HUES64 (cell line): ENCODE results near the gene PARD3B.

Experiments
- H3K27ac ChIP-seq: 2 replicates; pipeline ENCODE4 v1.7.0; 2013; ENCODE audit warnings: low read depth, low read length, inconsistent platforms
- H3K27me3 ChIP-seq: 2 replicates; pipeline ENCODE4 v1.6.1; 2013; ENCODE audit warnings: mild to moderate bottlenecking, low read length; ENCODE audit not compliant: insufficient read depth
- H3K36me3 ChIP-seq: 2 replicates; pipeline ENCODE4 v1.6.1; 2013; ENCODE audit warnings: mild to moderate bottlenecking, low read length; ENCODE audit not compliant: insufficient read depth
- H3K4me1 ChIP-seq: 2 replicates; pipeline ENCODE4 v1.6.1; 2013; ENCODE audit warnings: mild to moderate bottlenecking, low read length, moderate library complexity; ENCODE audit not compliant: insufficient read depth
- H3K4me3 ChIP-seq: 2 replicates; pipeline ENCODE4 v1.5.1; 2013; ENCODE audit warnings: mild to moderate bottlenecking, low read length, moderate library complexity
- H3K9ac ChIP-seq: 2 replicates; pipeline ENCODE4 v1.6.1; 2013; ENCODE audit warnings: mild to moderate bottlenecking, low read depth, low read length
- H3K9me3 ChIP-seq: 2 replicates; pipeline ENCODE4 v1.6.1; 2013; ENCODE audit warnings: low read depth, low read length; ENCODE audit not compliant: insufficient read depth
- WGBS: fragments of 150-250, 120-280 bp; methylation state at CpG from one replicate; pipeline ENCODE4 v1.1.7; 2013; ENCODE audit warnings: missing lambda C conversion rate; 5-methylcytosine and 5-hydroxymethylcytosine counted together

Gene PARD3B

DNA sequence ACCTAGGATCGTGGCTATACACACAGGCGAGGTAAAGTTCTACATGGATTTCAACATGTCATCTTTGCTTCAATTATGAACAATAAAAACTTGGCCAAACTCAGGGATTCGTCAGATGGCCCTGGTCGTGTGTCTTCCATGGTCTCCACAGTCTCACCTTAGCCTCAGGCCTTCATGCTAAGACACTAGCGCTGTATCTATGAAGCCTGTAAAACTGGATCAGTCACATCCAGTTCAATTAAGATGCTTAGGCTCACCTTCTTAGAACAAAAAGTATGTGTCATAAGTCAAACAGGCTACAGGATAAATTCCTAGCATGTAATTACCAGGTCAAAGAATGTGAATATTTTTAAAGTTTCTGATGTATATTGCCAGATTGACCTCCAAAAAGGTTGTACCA lies 1023.3 kb downstream of the PARD3B start:
- H3K9ac ChIP-seq: no peak overlapping the region
- no peak overlapping the region for H3K4me3 ChIP-seq
- H3K27me3 ChIP-seq: no peaks in the 10 kb centered on the region
- H3K36me3 ChIP-seq: no peaks in the 10 kb centered on the region
- 92% methylated on average over 5 of the region's 5 CpGs for WGBS
- H3K27ac ChIP-seq: no peak overlapping the region
- no peaks in the 10 kb centered on the region for H3K4me1 ChIP-seq
- no peaks in the 10 kb centered on the region for H3K9me3 ChIP-seq

DNA sequence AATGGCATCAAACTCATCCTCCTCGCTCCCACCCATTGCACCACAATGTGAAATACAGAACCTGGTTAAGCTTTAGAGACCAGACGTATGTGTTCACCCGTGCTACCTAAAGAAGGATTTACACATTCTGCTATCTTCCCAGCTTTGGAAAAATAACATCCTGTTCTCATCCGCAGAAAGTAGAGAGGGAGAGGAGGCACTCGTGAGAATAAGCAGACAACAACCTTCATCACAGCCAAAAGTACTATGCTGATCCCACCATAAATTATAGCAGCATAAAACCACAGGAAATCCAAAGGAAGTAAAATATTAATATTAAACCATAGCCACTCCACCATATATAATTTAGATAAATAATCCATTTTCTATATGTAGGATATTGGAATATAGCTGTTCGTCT lies 1025.4 kb downstream of the PARD3B start:
- H3K9me3 ChIP-seq: no peaks in the 10 kb centered on the region
- H3K27ac ChIP-seq: no peak overlapping the region
- no peak overlapping the region for H3K9ac ChIP-seq
- no peak overlapping the region for H3K4me3 ChIP-seq
- H3K27me3 ChIP-seq: no peaks in the 10 kb centered on the region
- H3K4me1 ChIP-seq: no peaks in the 10 kb centered on the region
- 91% methylated on average over 5 of the region's 6 CpGs for WGBS
- no peaks in the 10 kb centered on the region for H3K36me3 ChIP-seq

DNA sequence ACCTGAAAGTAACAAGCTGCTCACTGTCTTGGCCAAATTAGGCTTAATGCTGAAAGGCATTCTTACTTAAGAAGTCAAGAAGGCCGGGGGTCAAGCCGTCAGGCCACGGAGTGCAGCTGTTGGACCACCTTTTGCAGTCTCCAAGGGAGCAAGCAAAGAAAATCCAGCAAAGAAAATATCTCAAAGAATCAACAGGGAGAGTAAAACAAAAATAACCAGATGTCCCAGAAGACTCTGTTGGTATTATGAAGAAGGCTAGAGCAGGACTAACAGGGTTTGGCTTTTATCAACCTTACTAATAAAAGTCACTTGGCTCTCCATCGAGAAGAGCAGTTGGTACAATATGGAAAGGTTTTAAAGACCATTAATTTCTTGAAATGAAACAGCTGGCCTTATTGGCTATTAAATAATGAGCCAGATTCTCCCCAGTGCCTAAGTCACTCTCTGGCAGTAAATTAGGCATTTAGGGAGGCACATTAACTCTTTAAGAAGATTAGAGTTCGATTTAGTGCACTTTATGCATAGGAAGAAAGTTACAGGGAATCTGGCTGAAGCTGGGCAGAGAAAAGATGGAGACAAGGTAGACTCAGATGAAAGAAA lies 1026.2 kb downstream of the PARD3B start:
- H3K9me3 ChIP-seq: no peaks in the 10 kb centered on the region
- 90% methylated on average over 5 of the region's 5 CpGs for WGBS
- no peaks in the 10 kb centered on the region for H3K27me3 ChIP-seq
- H3K4me3 ChIP-seq: no peak overlapping the region
- no peak overlapping the region for H3K9ac ChIP-seq
- H3K36me3 ChIP-seq: no peaks in the 10 kb centered on the region
- H3K4me1 ChIP-seq: no peaks in the 10 kb centered on the region
- no peak overlapping the region for H3K27ac ChIP-seq

DNA sequence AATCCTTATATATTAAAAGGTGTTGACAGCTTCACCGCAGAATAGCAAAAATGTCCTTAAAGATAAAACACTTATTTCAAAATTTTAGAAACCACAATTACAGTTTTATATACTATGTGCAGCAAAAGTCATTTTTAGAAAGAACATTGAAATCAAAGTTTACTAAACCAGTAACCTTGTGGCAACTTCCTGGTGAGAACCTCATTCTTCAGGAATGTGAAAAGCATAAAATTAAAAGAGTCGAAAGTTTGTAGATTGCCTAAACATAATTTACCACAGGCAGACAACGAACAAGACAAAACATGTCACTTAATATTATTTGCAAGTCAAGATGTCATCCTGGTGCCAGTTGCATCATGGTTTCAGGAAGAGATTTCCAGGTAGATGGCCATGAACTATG lies 1028.7 kb downstream of the PARD3B start:
- 0 out of 2 replicates have a peak, but pooled peaks cover 3% of the 10 kb centered on the region for H3K9me3 ChIP-seq
- H3K27ac ChIP-seq: no peak overlapping the region
- H3K4me1 ChIP-seq: no peaks in the 10 kb centered on the region
- no peak overlapping the region for H3K9ac ChIP-seq
- H3K27me3 ChIP-seq: no peaks in the 10 kb centered on the region
- no peak overlapping the region for H3K4me3 ChIP-seq
- H3K36me3 ChIP-seq: no peaks in the 10 kb centered on the region
- 100% methylated on average over 2 of the region's 3 CpGs for WGBS

DNA sequence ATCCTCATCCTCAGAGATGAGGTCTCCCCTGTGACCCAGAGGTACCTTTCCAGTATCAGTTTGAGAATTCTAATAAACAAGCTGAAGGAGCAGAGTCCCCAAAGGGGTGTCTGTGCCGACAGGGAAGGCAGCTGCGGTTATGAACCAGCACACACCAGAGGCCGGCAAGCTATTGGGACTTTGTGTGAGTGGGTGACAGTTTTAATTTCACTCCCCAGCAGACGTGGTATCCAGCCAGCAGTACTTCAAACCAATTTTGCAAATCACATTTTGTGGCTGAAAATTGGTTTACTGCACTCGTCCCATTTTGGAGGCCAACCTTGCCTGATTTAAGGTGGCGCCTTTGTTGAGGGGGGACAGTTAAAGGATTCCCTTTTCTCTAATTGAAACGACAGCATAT lies 1034.1 kb downstream of the PARD3B start:
- Histone ChIP-seq H3K27me3 (no peaks in the 10 kb centered on the region), H3K9me3 (0 out of 2 replicates have a peak, but pooled peaks cover 3% of the 10 kb centered on the region), H3K4me3 (no peak overlapping the region), H3K27ac (no peak overlapping the region), H3K9ac (no peak overlapping the region), H3K4me1 (no peaks in the 10 kb centered on the region), H3K36me3 (no peaks in the 10 kb centered on the region)
- WGBS: 94% methylated on average over 7 of the region's 7 CpGs

DNA sequence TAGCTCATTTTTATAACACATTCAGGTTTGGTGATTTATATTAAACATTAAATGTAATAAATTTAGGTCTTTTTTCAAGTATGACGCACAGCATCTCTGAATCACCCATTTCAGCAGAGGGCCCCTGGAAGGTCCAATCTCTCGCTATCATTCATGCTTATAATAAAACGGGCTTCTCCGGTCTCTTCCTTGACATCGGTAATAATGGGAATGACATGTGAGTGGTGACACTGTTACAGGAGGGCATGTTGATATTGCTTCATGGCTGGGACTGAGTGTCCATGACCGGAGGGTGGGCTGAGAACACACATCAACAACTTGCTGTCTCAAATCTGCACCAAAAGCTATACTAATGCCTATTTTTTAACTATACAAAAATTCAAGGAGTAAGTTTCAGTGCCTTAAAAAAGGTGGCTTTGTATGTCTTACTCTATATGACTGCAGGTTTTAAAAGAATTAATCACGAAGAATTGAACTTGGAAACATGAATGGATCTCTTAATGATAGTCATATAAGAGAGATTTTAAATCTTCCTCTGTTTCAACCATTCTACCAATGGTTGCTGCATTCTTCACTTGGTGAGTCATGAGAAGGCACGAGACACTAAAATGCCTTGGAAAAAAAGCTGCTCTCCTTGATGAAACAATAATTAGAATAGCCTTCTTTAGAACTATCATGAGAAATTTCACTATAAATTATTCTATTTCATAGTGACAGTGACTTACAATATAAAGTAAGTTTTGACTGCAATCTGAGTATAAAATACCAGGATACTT lies 1035.1 kb downstream of the PARD3B start:
- H3K27ac ChIP-seq: no peak overlapping the region
- WGBS: 92% methylated on average over 8 of the region's 8 CpGs
- no peaks in the 10 kb centered on the region for H3K36me3 ChIP-seq
- no peak overlapping the region for H3K9ac ChIP-seq
- no peaks in the 10 kb centered on the region for H3K4me1 ChIP-seq
- H3K27me3 ChIP-seq: no peaks in the 10 kb centered on the region
- H3K9me3 ChIP-seq: 0 out of 2 replicates have a peak, but pooled peaks cover 3% of the 10 kb centered on the region
- H3K4me3 ChIP-seq: no peak overlapping the region

DNA sequence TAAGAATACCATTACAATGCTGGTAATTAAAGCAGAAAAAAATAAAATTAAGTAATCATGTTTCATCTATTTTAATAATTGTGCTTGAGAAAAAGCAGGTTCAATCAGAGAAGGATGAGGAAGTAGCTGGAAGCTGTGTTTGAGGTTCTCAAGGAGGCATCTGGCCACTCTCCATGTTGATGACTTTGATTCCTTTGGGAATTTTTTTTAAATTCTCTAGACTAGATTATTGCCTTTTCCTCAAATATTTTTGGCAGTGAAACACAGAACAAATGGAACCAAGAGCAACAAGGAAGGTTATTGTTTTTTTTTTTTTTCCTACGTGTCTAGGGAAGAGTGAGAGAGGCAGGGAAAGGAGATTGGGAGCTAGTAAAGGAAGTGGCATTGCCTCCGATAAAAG lies 1037.1 kb downstream of the PARD3B start:
- Histone ChIP-seq H3K36me3 (no peaks in the 10 kb centered on the region), H3K4me3 (no peak overlapping the region), H3K9ac (no peak overlapping the region), H3K9me3 (0 out of 2 replicates have a peak, but pooled peaks cover 2% of the 10 kb centered on the region), H3K27ac (no peak overlapping the region), H3K27me3 (no peaks in the 10 kb centered on the region), H3K4me1 (0 out of 2 replicates have a peak, but pooled peaks cover 2% of the 10 kb centered on the region)
- 87% methylated on average over 2 of the region's 2 CpGs for WGBS

DNA sequence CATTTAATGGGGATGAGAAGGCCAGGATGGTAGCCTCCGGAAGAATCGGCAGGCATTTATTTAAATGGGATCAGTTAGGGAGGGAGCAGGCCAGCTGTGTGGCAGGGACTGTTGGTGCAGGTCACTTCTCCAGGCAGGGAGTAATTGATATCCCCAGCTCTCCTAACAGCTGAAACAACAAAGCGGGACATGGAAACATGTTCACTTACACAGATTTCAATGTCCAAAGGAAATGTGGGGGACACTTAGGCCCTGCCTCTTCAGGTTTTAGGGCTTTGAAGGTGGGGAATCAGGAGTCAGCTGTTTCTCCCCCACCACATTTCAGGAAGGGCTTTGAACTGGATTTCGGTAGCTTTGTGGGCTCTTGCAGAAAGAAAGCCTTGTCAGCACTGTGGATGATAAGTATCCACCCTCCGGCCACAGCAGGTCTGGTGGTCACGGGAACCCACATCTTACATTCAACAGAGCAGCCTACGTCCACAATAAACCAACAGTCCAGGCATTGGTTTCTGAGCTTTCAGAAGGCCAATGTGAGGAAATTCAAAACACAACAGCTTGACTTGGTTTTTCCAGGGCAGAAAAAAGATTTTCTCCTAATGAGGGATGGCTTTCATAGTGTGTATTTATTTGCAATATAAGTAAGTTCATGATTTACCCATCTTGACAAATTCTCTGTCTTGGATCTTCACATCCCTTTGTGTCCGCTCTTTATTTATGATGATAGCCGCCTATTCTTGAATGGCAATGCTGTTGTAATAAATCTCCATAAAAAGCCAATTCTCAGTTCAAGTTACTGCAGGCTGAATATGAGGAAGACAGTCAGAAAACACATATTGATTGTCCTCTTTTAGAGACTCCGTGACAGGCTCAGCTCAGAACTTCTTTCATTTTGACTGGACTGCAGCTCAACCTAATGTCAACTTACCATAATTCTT lies 1040.4 kb downstream of the PARD3B start:
- Histone ChIP-seq H3K4me3 (no peak overlapping the region), H3K4me1 (0 out of 2 replicates have a peak, but pooled peaks cover 2% of the 10 kb centered on the region), H3K36me3 (no peaks in the 10 kb centered on the region), H3K27ac (no peak overlapping the region), H3K27me3 (no peaks in the 10 kb centered on the region), H3K9me3 (no peaks in the 10 kb centered on the region), H3K9ac (no peak overlapping the region)
- WGBS: 79% methylated on average over 10 of the region's 10 CpGs

DNA sequence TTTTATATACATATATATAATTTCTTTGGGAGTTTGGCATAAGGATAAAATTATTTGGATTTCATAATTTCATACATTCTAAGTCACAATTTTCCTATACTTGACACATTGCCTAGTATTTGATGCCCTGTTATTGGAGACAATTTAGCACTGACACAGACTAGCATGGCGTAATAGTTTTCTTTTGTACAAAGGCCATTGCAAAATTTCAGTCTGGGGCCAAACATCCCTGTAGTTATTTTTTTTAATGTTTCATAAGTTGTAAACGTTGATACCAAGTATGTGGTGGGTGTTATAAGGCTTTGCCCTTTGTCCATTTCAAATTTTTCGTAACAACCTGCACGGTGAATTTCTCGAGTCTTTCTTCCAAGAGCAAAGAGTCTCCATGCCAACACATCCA lies 1041.4 kb downstream of the PARD3B start:
- no peak overlapping the region for H3K9ac ChIP-seq
- H3K4me3 ChIP-seq: no peak overlapping the region
- no peaks in the 10 kb centered on the region for H3K9me3 ChIP-seq
- H3K27me3 ChIP-seq: no peaks in the 10 kb centered on the region
- 0 out of 2 replicates have a peak, but pooled peaks cover 2% of the 10 kb centered on the region for H3K4me1 ChIP-seq
- H3K27ac ChIP-seq: no peak overlapping the region
- no peaks in the 10 kb centered on the region for H3K36me3 ChIP-seq
- WGBS: 98% methylated on average over 5 of the region's 5 CpGs

DNA sequence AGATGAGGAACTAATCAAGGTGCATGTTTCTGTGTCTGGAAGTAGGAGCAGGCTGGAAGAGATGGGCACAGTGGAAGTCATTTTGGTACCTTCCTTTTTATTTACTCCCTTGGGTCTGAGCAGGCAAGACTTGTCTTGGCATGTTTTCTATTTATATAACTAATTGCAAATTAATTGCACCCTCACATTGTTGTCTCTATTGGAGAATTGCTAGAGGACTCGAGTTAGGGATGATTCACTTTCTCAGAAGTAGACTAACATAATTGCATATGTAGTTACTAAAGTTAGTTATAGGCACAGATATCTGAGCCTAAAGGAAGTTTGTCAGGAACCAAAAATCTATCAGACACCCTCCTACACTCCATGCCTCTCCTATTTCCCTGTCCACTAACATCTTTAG lies 1044.2 kb downstream of the PARD3B start:
- Histone ChIP-seq H3K27ac (no peak overlapping the region), H3K4me3 (no peak overlapping the region), H3K9ac (no peak overlapping the region), H3K4me1 (0 out of 2 replicates have a peak, but pooled peaks cover 2% of the 10 kb centered on the region), H3K27me3 (no peaks in the 10 kb centered on the region), H3K9me3 (no peaks in the 10 kb centered on the region), H3K36me3 (no peaks in the 10 kb centered on the region)
- no CpG with 5 or more reads among the region's 1 CpG for WGBS

DNA sequence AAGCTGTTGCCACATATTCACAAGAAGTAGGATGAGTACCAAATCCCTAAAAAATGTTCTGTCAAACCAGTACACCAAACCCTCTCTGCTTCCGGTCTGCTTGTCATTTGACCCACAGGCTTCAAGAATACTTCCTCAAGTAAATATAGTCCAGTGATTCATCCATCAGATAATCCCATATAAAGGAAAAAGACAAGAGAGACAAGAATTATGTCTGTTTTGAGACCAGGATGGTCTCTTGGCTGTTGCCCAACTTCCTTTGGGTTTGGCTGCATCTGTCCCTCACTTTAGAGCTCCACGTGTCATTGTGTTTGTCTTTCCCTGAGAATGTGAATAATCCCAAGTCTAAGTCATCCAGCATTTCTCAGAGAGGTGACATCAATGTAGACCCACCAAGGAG lies 1045.5 kb downstream of the PARD3B start:
- 86% methylated on average over 2 of the region's 2 CpGs for WGBS
- Histone ChIP-seq H3K27ac (no peak overlapping the region), H3K27me3 (no peaks in the 10 kb centered on the region)

More for the DNA sequence above, 1045.5 kb downstream of the PARD3B start:
- Histone ChIP-seq H3K9ac (no peak overlapping the region), H3K36me3 (no peaks in the 10 kb centered on the region), H3K9me3 (no peaks in the 10 kb centered on the region), H3K4me1 (0 out of 2 replicates have a peak, but pooled peaks cover 2% of the 10 kb centered on the region), H3K4me3 (no peak overlapping the region)
